PC-3 (cell line): ENCODE data around the gene BCL2L11. TPM values are rescaled to one million over a fixed set of nuclear protein-coding genes. Genes with fewer than 3 reads are reported as not detected.

Experiments
- ATAC-seq: fragments of 200-7000 bp; cut with Tn5 transposase; 2 replicates; pipeline ENCODE4 v1.9.1; 2020; ENCODE audit warnings: mild to moderate bottlenecking, moderate library complexity
- BruUV-seq: library from RNA; stranded (reverse); fragments of 400-500 nt; replicated peaks from 2 replicates; lab custom pipeline; 2021; lab: Mats Ljungman, UMichigan
- CTCF ChIA-PET: fragments of 300-600 bp; sonication (Branson Sonifier 250); formaldehyde crosslinking; loops from one replicate; lab custom pipeline; 2022; ENCODE audit warnings: antibody characterized with exemption; lab: Charles Lee
- POLR2A ChIA-PET: fragments of 300-600 bp; sonication (Branson Sonifier 250); formaldehyde crosslinking; loops from one replicate; lab custom pipeline; 2022; ENCODE audit warnings: antibody characterized with exemption; ENCODE audit not compliant: unreplicated experiment; lab: Charles Lee
- DNase-seq: peaks from one replicate; pipeline ENCODE4 v3.0.0-alpha.2; 2015
- H2AFZ ChIP-seq: fragments of 300-600 bp; sonication (generic); 2 replicates; pipeline ENCODE4 v1.6.0; 2016; ENCODE audit warnings: antibody characterized with exemption, low read length
- H3F3A ChIP-seq: fragments of 300-600 bp; sonication (generic); one replicate; pipeline ENCODE4 v1.6.0; 2017; ENCODE audit warnings: antibody characterized with exemption, low read length, control low read depth, mild to moderate bottlenecking; ENCODE audit not compliant: unreplicated experiment
- H3K27ac ChIP-seq: fragments of 300-600 bp; sonication (generic); 2 replicates; pipeline ENCODE4 v1.5.1; 2016; ENCODE audit warnings: mild to moderate bottlenecking, low read length
- H3K27me3 ChIP-seq: fragments of 300-600 bp; sonication (generic); 2 replicates; pipeline ENCODE4 v1.6.1; 2016; ENCODE audit warnings: low read length, mixed read lengths
- H3K36me3 ChIP-seq: fragments of 300-600 bp; sonication (generic); 2 replicates; pipeline ENCODE4 v1.6.1; 2016; ENCODE audit warnings: low read depth, mixed run types, low read length, mixed read lengths
- H3K4me1 ChIP-seq: fragments of 300-600 bp; sonication (generic); 2 replicates; pipeline ENCODE4 v1.5.1; 2016; ENCODE audit warnings: low read length; ENCODE audit not compliant: insufficient read depth
- H3K4me2 ChIP-seq: fragments of 300-600 bp; sonication (generic); 2 replicates; pipeline ENCODE4 v1.6.0; 2016; ENCODE audit warnings: low read length
- H3K4me3 ChIP-seq: fragments of 300-600 bp; sonication (generic); 2 replicates; pipeline ENCODE4 v1.5.1; 2016; ENCODE audit warnings: mild to moderate bottlenecking, low read length, mixed read lengths
- H3K79me2 ChIP-seq: fragments of 300-600 bp; sonication (generic); 2 replicates; pipeline ENCODE4 v1.6.1; 2017; ENCODE audit warnings: low read length, mixed read lengths
- H3K9ac ChIP-seq: fragments of 300-600 bp; sonication (generic); 2 replicates; pipeline ENCODE4 v1.6.0; 2016; ENCODE audit warnings: mild to moderate bottlenecking, low read length
- H3K9me2 ChIP-seq: fragments of 300-600 bp; sonication (generic); replicated peaks from 2 replicates; pipeline ENCODE4 v1.6.1; 2016; ENCODE audit warnings: mixed run types, low read length, mixed read lengths
- H3K9me3 ChIP-seq: fragments of 300-600 bp; sonication (generic); 2 replicates; pipeline ENCODE4 v1.6.1; 2016; ENCODE audit warnings: low read length, mixed read lengths
- H4K20me1 ChIP-seq: fragments of 300-600 bp; sonication (generic); 2 replicates; pipeline ENCODE4 v1.6.1; 2016; ENCODE audit warnings: low read length, mixed read lengths
- EZH2 ChIP-seq: fragments of 300-600 bp; sonication (generic); IDR thresholded peaks from one replicate; pipeline ENCODE4 v1.6.1; 2017; ENCODE audit warnings: antibody characterized with exemption, mild to moderate bottlenecking, low read length; ENCODE audit not compliant: unreplicated experiment
- EZH2phosphoT487 ChIP-seq: fragments of 300-600 bp; sonication (generic); IDR thresholded peaks from 2 replicates; pipeline ENCODE4 v1.6.1; 2018; ENCODE audit warnings: mild to moderate bottlenecking, antibody characterized with exemption, low read length, borderline replicate concordance
- intact Hi-C: fragments of 100-400 bp; cut with micrococcal nuclease; formaldehyde crosslinking; loops from 2 replicates; pipeline ENCODE4 v1.9.0; 2023
- total RNA-seq: library from RNA; depleted of rRNA; stranded (reverse); fragments of >200 nt; gene quantifications from 2 replicates; pipeline ENCODE4 v1.2.3, GENCODE V29; 2014
- TF ChIP-seq, protein P1 (sequence below): fragments of 300-600 bp; sonication (generic); conservative IDR thresholded peaks from 2 replicates; pipeline ENCODE4 v1.5.1; 2017; ENCODE audit warnings: antibody characterized with exemption, low read depth, mild to moderate bottlenecking, low read length

BCL2L11 gene
- total RNA-seq, 1 experiment from 2014 or later = 11.3 TPM

DNA sequence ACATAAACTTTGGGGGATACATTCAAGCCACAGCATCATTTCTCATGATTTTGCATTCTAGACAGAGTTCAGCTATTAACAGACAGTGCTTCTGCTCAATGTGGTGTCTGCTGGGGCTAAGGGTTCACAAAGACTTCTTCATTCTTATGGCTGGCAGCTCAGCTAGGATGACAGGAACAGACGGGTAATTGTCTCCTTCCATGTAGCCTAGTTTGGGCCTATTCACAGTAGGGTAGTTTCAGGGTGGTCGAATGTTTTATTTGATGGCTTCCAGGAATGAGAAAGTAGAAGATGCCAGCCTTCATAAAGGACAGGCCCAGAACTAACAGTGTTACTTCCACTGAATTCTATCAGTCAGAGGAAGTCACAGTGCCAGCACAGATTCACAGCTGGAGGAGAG lies 26.0 kb upstream of the BCL2L11 start:
- ATAC-seq = no peak

DNA sequence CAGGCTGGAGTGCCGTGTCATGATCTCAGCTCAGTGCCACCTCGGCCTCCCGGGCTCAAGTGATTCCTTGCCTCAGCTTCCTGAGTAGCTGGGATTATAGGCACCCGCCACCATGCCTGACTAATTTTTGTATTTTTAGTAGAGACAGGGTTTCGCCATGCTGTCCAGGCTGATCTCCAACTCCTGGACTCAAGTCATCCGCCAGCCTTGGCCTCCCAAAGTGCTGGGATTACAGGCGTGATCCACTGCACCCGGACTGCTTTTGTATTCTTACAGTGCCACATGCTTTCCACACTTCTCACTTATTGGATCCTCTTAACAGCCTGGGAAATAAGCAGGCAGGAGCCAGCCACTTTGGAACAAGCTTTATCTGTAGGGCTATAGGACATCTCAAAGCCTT lies 25.3 kb upstream of the BCL2L11 start:
- POLR2A ChIA-PET = no interaction called here
- H3K27me3 ChIP-seq = no peaks in the 10 kb centered on the region
- ATAC-seq (no peak), DNase-seq (no peak)
- H3K27ac ChIP-seq = no peak overlapping the region
- H3K36me3 ChIP-seq = no peaks in the 10 kb centered on the region
- H3K4me1 ChIP-seq = peaks cover 5% of the 10 kb centered on the region
- no peak overlapping the region for H3K9ac ChIP-seq
- CTCF ChIA-PET = no interaction called here
- no peaks in the 10 kb centered on the region for H3K9me3 ChIP-seq
- BruUV-seq = no TSS peak
- TF ChIP-seq EZH2phosphoT487 (no peak), EZH2 (no peak)
- TF ChIP-seq, protein P1, sequence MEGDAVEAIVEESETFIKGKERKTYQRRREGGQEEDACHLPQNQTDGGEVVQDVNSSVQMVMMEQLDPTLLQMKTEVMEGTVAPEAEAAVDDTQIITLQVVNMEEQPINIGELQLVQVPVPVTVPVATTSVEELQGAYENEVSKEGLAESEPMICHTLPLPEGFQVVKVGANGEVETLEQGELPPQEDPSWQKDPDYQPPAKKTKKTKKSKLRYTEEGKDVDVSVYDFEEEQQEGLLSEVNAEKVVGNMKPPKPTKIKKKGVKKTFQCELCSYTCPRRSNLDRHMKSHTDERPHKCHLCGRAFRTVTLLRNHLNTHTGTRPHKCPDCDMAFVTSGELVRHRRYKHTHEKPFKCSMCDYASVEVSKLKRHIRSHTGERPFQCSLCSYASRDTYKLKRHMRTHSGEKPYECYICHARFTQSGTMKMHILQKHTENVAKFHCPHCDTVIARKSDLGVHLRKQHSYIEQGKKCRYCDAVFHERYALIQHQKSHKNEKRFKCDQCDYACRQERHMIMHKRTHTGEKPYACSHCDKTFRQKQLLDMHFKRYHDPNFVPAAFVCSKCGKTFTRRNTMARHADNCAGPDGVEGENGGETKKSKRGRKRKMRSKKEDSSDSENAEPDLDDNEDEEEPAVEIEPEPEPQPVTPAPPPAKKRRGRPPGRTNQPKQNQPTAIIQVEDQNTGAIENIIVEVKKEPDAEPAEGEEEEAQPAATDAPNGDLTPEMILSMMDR = no peak
- no peaks in the 10 kb centered on the region for H3F3A ChIP-seq
- H3K4me3 ChIP-seq = no peak overlapping the region
- H3K79me2 ChIP-seq = no peaks in the 10 kb centered on the region
- no peak overlapping the region for H3K4me2 ChIP-seq
- intact Hi-C loops = no loop called here
- H3K9me2 ChIP-seq = no peaks in the 10 kb centered on the region
- no peaks in the 10 kb centered on the region for H4K20me1 ChIP-seq
- no peak overlapping the region for H2AFZ ChIP-seq

More for the DNA sequence above, 26.0 kb upstream of the BCL2L11 start:
- no peaks in the 10 kb centered on the region for H3F3A ChIP-seq
- no peaks in the 10 kb centered on the region; the same call in 1 of the 2 replicates for H3K4me1 ChIP-seq
- H3K79me2 ChIP-seq = no peaks in the 10 kb centered on the region
- no peaks in the 10 kb centered on the region for H4K20me1 ChIP-seq
- ChIA-PET CTCF (interaction anchor here (0.8 kb wide), 1 partner anchor 57 kb away, joined by 10 read pairs; no protein-coding TSS in a partner anchor), POLR2A (no interaction called here)
- no peaks in the 10 kb centered on the region for H3K9me3 ChIP-seq
- H3K36me3 ChIP-seq = no peaks in the 10 kb centered on the region
- DNase-seq = no peak
- H3K4me2 ChIP-seq = no peak overlapping the region
- no peak overlapping the region for H3K27ac ChIP-seq
- intact Hi-C loops = no loop called here
- H3K27me3 ChIP-seq = no peaks in the 10 kb centered on the region
- no TSS peak for BruUV-seq
- H2AFZ ChIP-seq = no peak overlapping the region
- TF ChIP-seq EZH2 = no peak
- no peak for TF ChIP-seq EZH2phosphoT487
- TF ChIP-seq, protein P1 = no peak
- H3K9ac ChIP-seq = no peak overlapping the region
- no peaks in the 10 kb centered on the region for H3K9me2 ChIP-seq
- H3K4me3 ChIP-seq = no peak overlapping the region

DNA sequence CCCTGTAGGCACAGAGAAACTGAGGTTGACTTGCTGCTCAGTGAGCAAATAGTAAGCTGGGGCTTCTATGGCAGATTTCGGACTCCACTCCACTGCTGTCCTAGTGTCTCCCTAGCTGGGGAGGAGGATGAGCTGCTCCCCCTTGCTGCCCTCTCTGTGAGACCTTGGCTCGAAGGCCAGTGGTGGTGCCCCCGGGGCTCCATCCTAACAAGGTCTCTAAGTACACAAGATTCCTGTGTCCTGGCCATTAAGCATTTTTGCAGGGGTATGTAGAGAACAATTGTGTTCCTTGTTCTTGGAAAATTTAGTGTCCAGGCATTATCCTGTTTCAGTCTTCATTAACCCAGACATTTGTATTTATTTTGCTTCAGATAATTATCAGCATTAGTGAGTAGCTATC lies 21.3 kb upstream of the BCL2L11 start:
- ATAC-seq (no peak), DNase-seq (no peak)
- H3K4me1 ChIP-seq = peaks cover 8% of the 10 kb centered on the region
- H2AFZ ChIP-seq = no peak overlapping the region
- BruUV-seq = no TSS peak
- H3K4me2 ChIP-seq = no peak overlapping the region
- no peak overlapping the region for H3K4me3 ChIP-seq
- intact Hi-C loops = no loop called here
- H3K36me3 ChIP-seq = no peaks in the 10 kb centered on the region
- TF ChIP-seq EZH2 = no peak
- TF ChIP-seq, protein P1 = no peak
- TF ChIP-seq EZH2phosphoT487 = no peak
- no peaks in the 10 kb centered on the region for H3K9me3 ChIP-seq
- no peaks in the 10 kb centered on the region for H4K20me1 ChIP-seq
- no peaks in the 10 kb centered on the region for H3K27me3 ChIP-seq
- no peaks in the 10 kb centered on the region for H3K79me2 ChIP-seq
- ChIA-PET CTCF (no interaction called here), POLR2A (no interaction called here)
- H3K9me2 ChIP-seq = no peaks in the 10 kb centered on the region
- no peak overlapping the region for H3K27ac ChIP-seq
- no peak overlapping the region for H3K9ac ChIP-seq
- no peaks in the 10 kb centered on the region for H3F3A ChIP-seq
